ENCODE measurements around the gene ALG5. TPM values are rescaled to one million over a fixed set of nuclear protein-coding genes. Genes with fewer than 3 reads are reported as not detected.

ALG5 gene
- total RNA-seq, 1 donor from 2014 or later = 18.9 TPM

- H3K36me3 ChIP-seq = peaks cover 0 to 64% of the 10 kb centered on the region in 2 donors
- no peak for TF ChIP-seq CTCF (IDR thresholded peaks at IDR 0.05)
- H3K4me3 ChIP-seq = no peak overlapping the region
- DNase-seq (ENCODE audit: extremely low spot score in 2 of 2) = no peak
- H3K9me3 ChIP-seq = no peaks in the 10 kb centered on the region
- H3K27ac ChIP-seq = no peak overlapping the region
- intact Hi-C loops (cut with DNase I) = no loop called here
- no peaks in the 10 kb centered on the region for H3K4me1 ChIP-seq
- no peaks in the 10 kb centered on the region for H3K27me3 ChIP-seq
Measured at GRCh38 chr13:37009692-37010091, 10.6 kb upstream of the ALG5 start.

GRCh38 chr13:37001921-37002250, 2.7 kb upstream of the ALG5 start:
- no peak for DNase-seq (ENCODE audit: extremely low spot score in 2 of 2)
- H3K27ac ChIP-seq = no peak overlapping the region
- intact Hi-C loops (cut with DNase I) = no loop called here
- peaks cover 0 to 44% of the 10 kb centered on the region in 2 donors for H3K36me3 ChIP-seq
- H3K9me3 ChIP-seq = no peaks in the 10 kb centered on the region
- H3K27me3 ChIP-seq = no peaks in the 10 kb centered on the region
- TF ChIP-seq POLR2AphosphoS5 (IDR thresholded peaks at IDR 0.05; ENCODE audit: insufficient read depth in 1 of 2, low read depth in 1 of 2) = no peak
- TF ChIP-seq CTCF (IDR thresholded peaks at IDR 0.05) = no peak
- no peak for TF ChIP-seq POLR2A (IDR thresholded peaks at IDR 0.05)
- H3K4me1 ChIP-seq = peaks cover 31% of the 10 kb centered on the region
- H3K4me3 ChIP-seq = peak overlapping the region in 1 of 2 donors; percentile 41

- no peak for TF ChIP-seq POLR2A (IDR thresholded peaks at IDR 0.05)
- no peak for TF ChIP-seq POLR2AphosphoS5 (IDR thresholded peaks at IDR 0.05; ENCODE audit: insufficient read depth in 1 of 2, low read depth in 1 of 2)
- TF ChIP-seq CTCF (IDR thresholded peaks at IDR 0.05) = no peak
- Histone ChIP-seq H3K27ac (peak overlapping the region; percentile 93), H3K4me1 (peaks cover 31% of the 10 kb centered on the region), H3K27me3 (no peaks in the 10 kb centered on the region), H3K9me3 (no peaks in the 10 kb centered on the region), H3K36me3 (peaks cover 0 to 24% of the 10 kb centered on the region in 2 donors), H3K4me3 (peak overlapping the region; percentile 41 to 98)
- DNase-seq (ENCODE audit: extremely low spot score in 2 of 2) = no peak
- intact Hi-C loops (cut with DNase I) = no loop called here
Measured at GRCh38 chr13:36998624-36999041, 507 bp downstream of the ALG5 start.

GRCh38 chr13:36997716-36998427, 1.3 kb downstream of the ALG5 start:
- no peaks in the 10 kb centered on the region for H3K9me3 ChIP-seq
- peaks cover 0 to 24% of the 10 kb centered on the region in 2 donors for H3K36me3 ChIP-seq
- no peak overlapping the region for H3K27ac ChIP-seq
- no peaks in the 10 kb centered on the region for H3K27me3 ChIP-seq
- H3K4me3 ChIP-seq = peak overlapping the region; percentile 41 to 98
- intact Hi-C loops (cut with DNase I) = no loop called here
- DNase-seq (ENCODE audit: extremely low spot score in 2 of 2) = no peak
- TF ChIP-seq POLR2AphosphoS5 (IDR thresholded peaks at IDR 0.05; ENCODE audit: insufficient read depth in 1 of 2, low read depth in 1 of 2) (no peak), CTCF (IDR thresholded peaks at IDR 0.05) (no peak), POLR2A (IDR thresholded peaks at IDR 0.05) (no peak)
- H3K4me1 ChIP-seq = peaks cover 31% of the 10 kb centered on the region

- no peak for DNase-seq (ENCODE audit: extremely low spot score in 2 of 2)
- peaks cover 5% of the 10 kb centered on the region for H3K4me1 ChIP-seq
- H3K9me3 ChIP-seq = no peaks in the 10 kb centered on the region
- TF ChIP-seq POLR2AphosphoS5 (IDR thresholded peaks at IDR 0.05; ENCODE audit: insufficient read depth in 1 of 2, low read depth in 1 of 2) (no peak), POLR2A (IDR thresholded peaks at IDR 0.05) (no peak), CTCF (IDR thresholded peaks at IDR 0.05) (no peak)
- intact Hi-C loops (cut with DNase I) = no loop called here
- peaks cover 0 to 51% of the 10 kb centered on the region in 2 donors for H3K36me3 ChIP-seq
- no peak overlapping the region for H3K4me3 ChIP-seq
- H3K27ac ChIP-seq = no peak overlapping the region
- H3K27me3 ChIP-seq = no peaks in the 10 kb centered on the region
Measured at GRCh38 chr13:36992362-36992761, 6.8 kb downstream of the ALG5 start.

Measured in vagina (tissue), 2 donors.